MM.1S (cell line): ENCODE measurements around the gene ARVCF.

ENCODE experiments used
- EZH2 ChIP-seq: fragments of 300-600 bp; sonication (generic); optimal IDR thresholded peaks from 2 replicates; pipeline ENCODE3; 2017; ENCODE audit warnings: low read depth, mild to moderate bottlenecking, antibody characterized with exemption, low read length, mixed read lengths
- EZH2phosphoT487 ChIP-seq: fragments of 300-600 bp; sonication (generic); IDR thresholded peaks from 2 replicates; pipeline ENCODE4 v1.6.1; 2018; ENCODE audit warnings: antibody characterized with exemption, low read length
- TF ChIP-seq, protein P1 (sequence below): fragments of 300-600 bp; sonication (generic); IDR thresholded peaks from 2 replicates; pipeline ENCODE4 v1.5.1; 2016; ENCODE audit warnings: antibody characterized with exemption, low read length, mixed read lengths

DNA sequence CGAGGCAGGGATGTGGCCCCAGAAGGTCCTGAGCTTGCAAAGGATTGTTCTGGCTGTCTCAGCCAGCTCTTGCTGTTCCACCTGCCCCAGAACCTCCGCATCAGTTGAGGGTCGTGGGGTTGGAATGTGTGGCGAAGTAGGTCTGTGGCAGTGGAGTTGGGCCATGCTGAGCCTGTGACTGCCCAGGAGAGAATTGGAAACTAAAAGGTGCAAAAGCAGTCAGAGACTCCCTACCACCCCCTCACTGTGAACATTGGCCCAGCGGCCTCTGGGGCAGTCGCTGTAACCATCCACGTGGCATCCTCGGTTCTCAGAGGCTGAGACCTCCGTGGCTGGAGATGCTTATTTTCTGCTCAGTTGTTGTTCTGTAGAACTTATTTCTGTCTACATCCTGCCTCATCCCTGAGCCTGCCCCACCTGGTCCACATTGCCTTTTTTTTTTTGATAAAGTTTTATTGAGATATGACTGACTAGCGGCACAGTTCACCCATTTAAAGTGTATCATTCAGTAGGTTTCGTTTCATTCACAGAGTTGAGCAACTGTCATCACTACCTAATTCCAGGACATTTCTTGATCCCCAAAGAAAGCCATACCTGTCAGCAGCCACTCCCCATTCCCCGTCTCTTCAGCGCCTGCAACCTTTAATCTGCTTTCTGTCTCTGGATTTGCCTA lies 41.1 kb upstream of the ARVCF start:
- TF ChIP-seq, protein P1, sequence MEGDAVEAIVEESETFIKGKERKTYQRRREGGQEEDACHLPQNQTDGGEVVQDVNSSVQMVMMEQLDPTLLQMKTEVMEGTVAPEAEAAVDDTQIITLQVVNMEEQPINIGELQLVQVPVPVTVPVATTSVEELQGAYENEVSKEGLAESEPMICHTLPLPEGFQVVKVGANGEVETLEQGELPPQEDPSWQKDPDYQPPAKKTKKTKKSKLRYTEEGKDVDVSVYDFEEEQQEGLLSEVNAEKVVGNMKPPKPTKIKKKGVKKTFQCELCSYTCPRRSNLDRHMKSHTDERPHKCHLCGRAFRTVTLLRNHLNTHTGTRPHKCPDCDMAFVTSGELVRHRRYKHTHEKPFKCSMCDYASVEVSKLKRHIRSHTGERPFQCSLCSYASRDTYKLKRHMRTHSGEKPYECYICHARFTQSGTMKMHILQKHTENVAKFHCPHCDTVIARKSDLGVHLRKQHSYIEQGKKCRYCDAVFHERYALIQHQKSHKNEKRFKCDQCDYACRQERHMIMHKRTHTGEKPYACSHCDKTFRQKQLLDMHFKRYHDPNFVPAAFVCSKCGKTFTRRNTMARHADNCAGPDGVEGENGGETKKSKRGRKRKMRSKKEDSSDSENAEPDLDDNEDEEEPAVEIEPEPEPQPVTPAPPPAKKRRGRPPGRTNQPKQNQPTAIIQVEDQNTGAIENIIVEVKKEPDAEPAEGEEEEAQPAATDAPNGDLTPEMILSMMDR = no peak
- no peak for TF ChIP-seq EZH2phosphoT487
- TF ChIP-seq EZH2 = no peak
